SH-SY5Y (cell line): ENCODE results near the gene RAPGEF1.

Experiments
- GATA2 ChIP-seq: IDR thresholded peaks from 2 replicates; pipeline ENCODE4 v1.6.1; 2011; ENCODE audit warnings: mild to moderate bottlenecking, low read depth, low read length
- GATA3 ChIP-seq: IDR thresholded peaks from 2 replicates; pipeline ENCODE4 v1.6.1; 2011; ENCODE audit warnings: low read depth, mild to moderate bottlenecking, low read length, moderate library complexity

RAPGEF1 gene

GRCh38 chr9:131539223-131539923 is 200.5 kb downstream of the RAPGEF1 start:
- no peak for TF ChIP-seq GATA3
- TF ChIP-seq GATA2 = no peak

GRCh38 chr9:131537946-131538345 is 201.9 kb downstream of the RAPGEF1 start:
- TF ChIP-seq GATA2 (no peak), GATA3 (no peak)

GRCh38 chr9:131534721-131535237 is 205.1 kb downstream of the RAPGEF1 start:
- TF ChIP-seq GATA3 = no peak
- TF ChIP-seq GATA2 = no peak

- no peak for TF ChIP-seq GATA2
- no peak for TF ChIP-seq GATA3
These were observed 208.7 kb downstream of the RAPGEF1 start, which contains the start of gene UCK1 for GRCh38 chr9:131530920-131531832. UCK1 (minus strand) TSS chr9:131531263; CDS start chr9:131531174, 89 bp downstream.

GRCh38 chr9:131530546-131530919 is 209.3 kb downstream of the RAPGEF1 start:
- TF ChIP-seq GATA2 (no peak), GATA3 (no peak)

GRCh38 chr9:131529597-131530545 is 210.0 kb downstream of the RAPGEF1 start:
- no peak for TF ChIP-seq GATA3

GRCh38 chr9:131528886-131529505 is 210.9 kb downstream of the RAPGEF1 start:
- TF ChIP-seq GATA3 (no peak), GATA2 (no peak)

- no peak for TF ChIP-seq GATA3
- no peak for TF ChIP-seq GATA2
These were observed 211.7 kb downstream of the RAPGEF1 start for GRCh38 chr9:131528186-131528585.
